Caco-2 (cell line): ENCODE measurements around the gene PARP16. TPM values are rescaled to one million over a fixed set of nuclear protein-coding genes. Genes with fewer than 3 reads are reported as not detected.

Experiments used
- BruUV-seq: library from RNA; stranded (reverse); fragments of 400-500 nt; replicated peaks from 2 replicates; lab custom pipeline; 2021; lab: Mats Ljungman, UMichigan
- CTCF ChIA-PET: fragments of 300-600 bp; sonication (Branson Sonifier 250); formaldehyde crosslinking; loops from one replicate; lab custom pipeline; 2022; ENCODE audit warnings: antibody characterized with exemption; lab: Charles Lee
- POLR2A ChIA-PET: fragments of 300-600 bp; sonication (Branson Sonifier 250); formaldehyde crosslinking; loops from one replicate; lab custom pipeline; 2022; ENCODE audit warnings: antibody characterized with exemption; lab: Charles Lee
- DNase-seq, 2 experiments: peaks; one replicate each; pipeline versions ENCODE4 v3.0.0 to v3.0.0-alpha.2; 2020 to 2022
- H3K27me3 ChIP-seq: replicated peaks from 2 replicates; pipeline ENCODE4 v1.6.0; 2011; ENCODE audit warnings: low read length; ENCODE audit not compliant: control insufficient read depth, insufficient read depth
- H3K36me3 ChIP-seq: 2 replicates; pipeline ENCODE4 v1.5.1; 2011; ENCODE audit warnings: low read length; ENCODE audit not compliant: control insufficient read depth, insufficient read depth
- H3K4me1 ChIP-seq: fragments of 250-450 bp; sonication (Bioruptor Pico); 2 replicates; pipeline ENCODE4 v1.5.1; 2020; ENCODE audit warnings: mild to moderate bottlenecking
- H3K4me3 ChIP-seq: 2 replicates; pipeline ENCODE4 v1.5.1; 2011; ENCODE audit warnings: low read depth, mild to moderate bottlenecking, control low read depth, low read length
- H3K9me3 ChIP-seq: fragments of 250-450 bp; sonication (Bioruptor Pico); 2 replicates; pipeline ENCODE4 v1.5.1; 2020; ENCODE audit warnings: mild to moderate bottlenecking, moderate library complexity
- H3K27ac Mint-ChIP-seq: one replicate; pipeline ENCODE4 v1.8.0; 2022; ENCODE audit warnings: mixed read lengths; ENCODE audit not compliant: unreplicated experiment
- H3K27me3 Mint-ChIP-seq: one replicate; pipeline ENCODE4 v1.8.0; 2022; ENCODE audit warnings: mixed read lengths; ENCODE audit not compliant: insufficient read depth, unreplicated experiment
- H3K36me3 Mint-ChIP-seq: one replicate; pipeline ENCODE4 v1.8.0; 2022; ENCODE audit warnings: mild to moderate bottlenecking, mixed read lengths; ENCODE audit not compliant: insufficient read depth, unreplicated experiment
- H3K4me1 Mint-ChIP-seq: one replicate; pipeline ENCODE4 v1.8.0; 2022; ENCODE audit warnings: low read depth, mixed read lengths; ENCODE audit not compliant: unreplicated experiment
- H3K4me3 Mint-ChIP-seq: one replicate; pipeline ENCODE4 v1.8.0; 2022; ENCODE audit warnings: mild to moderate bottlenecking, moderate library complexity, mixed read lengths; ENCODE audit not compliant: unreplicated experiment
- H3K9me3 Mint-ChIP-seq: one replicate; pipeline ENCODE4 v1.8.0; 2022; ENCODE audit warnings: mixed read lengths; ENCODE audit not compliant: unreplicated experiment
- CTCF ChIP-seq, 2 experiments: fragments of 200-600 bp in 1 of 2; IDR thresholded peaks; 1 replicate in 1 of 2; 2 replicates in 1 of 2; pipeline versions ENCODE4 v1.5.1 to v1.8.0; 2011 to 2022; ENCODE audit warnings: antibody characterized with exemption in 1 of 2, control low read depth in 1 of 2, inconsistent platforms in 1 of 2, low read depth in 1 of 2, low read length in 1 of 2, mild to moderate bottlenecking in 1 of 2, moderate library complexity in 1 of 2; ENCODE audit not compliant: insufficient read depth in 1 of 2, severe bottlenecking in 1 of 2, unreplicated experiment in 1 of 2
- intact Hi-C: fragments of 100-400 bp; cut with micrococcal nuclease; formaldehyde crosslinking; loops from one replicate; pipeline ENCODE4 v1.10.0; 2022; ENCODE audit not compliant: unreplicated experiment
- total RNA-seq: library from RNA; stranded (reverse); gene quantifications from 2 replicates; pipeline ENCODE4 v1.2.3, GENCODE V29; 2022

The PARP16 gene
- total RNA-seq, 1 experiment from 2014 or later, result 6.9 TPM

- Mint-ChIP-seq H3K9me3 (no peaks in the 10 kb centered on the region), H3K27me3 (no peaks in the 10 kb centered on the region), H3K4me1 (no peaks in the 10 kb centered on the region), H3K4me3 (no peak overlapping the region), H3K27ac (peak overlapping the region; percentile 61), H3K36me3 (peaks cover 43% of the 10 kb centered on the region)
- Histone ChIP-seq H3K36me3 (no peaks in the 10 kb centered on the region), H3K4me3 (no peak overlapping the region), H3K27me3 (no peaks in the 10 kb centered on the region), H3K9me3 (no peaks in the 10 kb centered on the region), H3K4me1 (peaks cover 9% of the 10 kb centered on the region; the same call in 1 of the 2 replicates)
- BruUV-seq, result no TSS peak
- TF ChIP-seq CTCF (IDR thresholded peaks at IDR 0.05; ENCODE audit: insufficient read depth in 1 of 2, low read depth in 1 of 2, low read length in 1 of 2, severe bottlenecking in 1 of 2, unreplicated experiment in 1 of 2), result no peak
- CTCF ChIA-PET, result no interaction called here
- intact Hi-C loops, result loop anchor here (5.0 kb wide), 1 partner anchor 166 kb away; the partner anchor contains the start of gene PDCD7
- no peak for DNase-seq
- POLR2A ChIA-PET, result no interaction called here
Observed at GRCh38 chr15:65298731-65299130, 12.0 kb upstream of the PARP16 start.

- ChIA-PET POLR2A (interaction anchor here (1.1 kb wide), 1 partner anchor 12 kb away, joined by 4 read pairs; the partner anchor contains the start of gene RNU5B-1), CTCF (no interaction called here)
- no peak overlapping the region for H3K4me3 ChIP-seq
- Mint-ChIP-seq H3K4me1 (peaks cover 28% of the 10 kb centered on the region), H3K9me3 (no peaks in the 10 kb centered on the region), H3K4me3 (no peak overlapping the region), H3K27me3 (no peaks in the 10 kb centered on the region), H3K36me3 (peaks cover 26% of the 10 kb centered on the region), H3K27ac (no peak overlapping the region)
- H3K9me3 ChIP-seq, result no peaks in the 10 kb centered on the region
- DNase-seq, result peak in 1 of 2 experiments; percentile 29
- H3K4me1 ChIP-seq, result peaks cover 22% of the 10 kb centered on the region
- H3K27me3 ChIP-seq, result no peaks in the 10 kb centered on the region
- no peak for TF ChIP-seq CTCF (IDR thresholded peaks at IDR 0.05; ENCODE audit: insufficient read depth in 1 of 2, low read depth in 1 of 2, low read length in 1 of 2, severe bottlenecking in 1 of 2, unreplicated experiment in 1 of 2)
- intact Hi-C loops, result no loop called here
- no peaks in the 10 kb centered on the region for H3K36me3 ChIP-seq
- BruUV-seq, result no TSS peak
Observed at GRCh38 chr15:65292938-65293518, 6.3 kb upstream of the PARP16 start.

- no peaks in the 10 kb centered on the region for H3K27me3 ChIP-seq
- Mint-ChIP-seq H3K4me3 (no peak overlapping the region), H3K27ac (no peak overlapping the region), H3K4me1 (peaks cover 33% of the 10 kb centered on the region), H3K27me3 (no peaks in the 10 kb centered on the region), H3K36me3 (peaks cover 16% of the 10 kb centered on the region), H3K9me3 (no peaks in the 10 kb centered on the region)
- H3K9me3 ChIP-seq, result no peaks in the 10 kb centered on the region
- no TSS peak for BruUV-seq
- intact Hi-C loops, result no loop called here
- H3K36me3 ChIP-seq, result no peaks in the 10 kb centered on the region
- H3K4me3 ChIP-seq, result no peak overlapping the region
- no peak for TF ChIP-seq CTCF (IDR thresholded peaks at IDR 0.05; ENCODE audit: insufficient read depth in 1 of 2, low read depth in 1 of 2, low read length in 1 of 2, severe bottlenecking in 1 of 2, unreplicated experiment in 1 of 2)
- POLR2A ChIA-PET, result interaction anchor here (0.6 to 0.8 kb wide), 2 partner anchors 15 to 152 kb away, joined by 3 to 6 read pairs; partner anchors contain the start of gene RNU5B-1
- H3K4me1 ChIP-seq, result peaks cover 32% of the 10 kb centered on the region
- DNase-seq, result no peak
- CTCF ChIA-PET, result interaction anchor here (0.7 kb wide), 1 partner anchor 104 kb away, joined by 3 read pairs; no protein-coding TSS in a partner anchor
Observed at GRCh38 chr15:65290228-65290627, 3.5 kb upstream of the PARP16 start.
